RWPE1 (cell line): Measurements from ENCODE around the gene NDUFA7.
"Not testable (repeated sequence)": the region's sequence is repeated elsewhere in the genome, so short reads cannot be mapped to it uniquely, and the experiment has no call there.

Experiments
- CTCF ChIA-PET: fragments of 350-600 bp; sonication (Branson Sonifier 250); formaldehyde crosslinking; extraction: SDS; loops from one replicate; lab custom pipeline; 2021; lab: Yijun Ruan, JAX
- POLR2A ChIA-PET: fragments of 400-600 bp; formaldehyde crosslinking; extraction: SDS; loops from one replicate; lab custom pipeline; 2020; ENCODE audit warnings: antibody characterized with exemption; ENCODE audit not compliant: low non-redundant PET; lab: Yijun Ruan, JAX
- DNase-seq: peaks from one replicate; pipeline ENCODE4 v3.0.0; 2012; ENCODE audit warnings: low spot score
- H3K27ac ChIP-seq: fragments of 450-650 bp; 2 replicates; pipeline ENCODE4 v1.5.1; 2017
- CTCF ChIP-seq: fragments of 450-650 bp; conservative IDR thresholded peaks from 2 replicates; pipeline ENCODE4 v1.5.1; 2017; ENCODE audit warnings: low read depth, mild to moderate bottlenecking

The NDUFA7 gene

GRCh38 chr19:8265872-8266271 is 55.3 kb downstream of the NDUFA7 start:
- POLR2A ChIA-PET = interaction anchor here (0.7 kb wide), 1 partner anchor 38 kb away, joined by 8 read pairs; no protein-coding TSS in a partner anchor
- no peak for TF ChIP-seq CTCF
- CTCF ChIA-PET = no interaction called here
- no peak overlapping the region for H3K27ac ChIP-seq
- no peak for DNase-seq

GRCh38 chr19:8264248-8264647 is 56.9 kb downstream of the NDUFA7 start:
- DNase-seq, H3K27ac ChIP-seq, POLR2A ChIA-PET: not testable (repeated sequence)
- CTCF ChIA-PET = interaction anchor here (0.5 to 0.6 kb wide), 2 partner anchors 118 to 351 kb away, joined by 3 read pairs; no protein-coding TSS in a partner anchor

GRCh38 chr19:8262431-8262830 is 58.7 kb downstream of the NDUFA7 start:
- TF ChIP-seq CTCF = no peak
- ChIA-PET POLR2A (no interaction called here), CTCF (interaction anchor here (0.6 kb wide), 2 partner anchors 23 to 212 kb away, joined by 3 read pairs; no protein-coding TSS in a partner anchor)
- H3K27ac ChIP-seq = no peak overlapping the region
- no peak for DNase-seq

- H3K27ac ChIP-seq = no peak overlapping the region
- TF ChIP-seq CTCF = no peak
- CTCF ChIA-PET = no interaction called here
- DNase-seq = no peak
- POLR2A ChIA-PET = no interaction called here
These were observed 59.3 kb downstream of the NDUFA7 start for GRCh38 chr19:8261881-8262280.

GRCh38 chr19:8261347-8261746 is 59.8 kb downstream of the NDUFA7 start:
- POLR2A ChIA-PET = interaction anchor here (0.6 kb wide), 1 partner anchor 26 kb away, joined by 8 read pairs; no protein-coding TSS in a partner anchor
- no peak for TF ChIP-seq CTCF
- H3K27ac ChIP-seq = no peak overlapping the region
- CTCF ChIA-PET = interaction anchor here (0.8 kb wide), 1 partner anchor 103 kb away, joined by 3 read pairs; no protein-coding TSS in a partner anchor
- DNase-seq = no peak
